Common myeloid progenitor, CD34-positive (primary cell): ENCODE results near the gene PRKCZ.

Experiments used
- CTCF ChIA-PET: fragments of 350-600 bp; sonication (Branson Sonifier 250); formaldehyde crosslinking; loops from one replicate; lab custom pipeline; 2021; ENCODE audit warnings: antibody characterized with exemption; lab: Charles Lee
- POLR2A ChIA-PET: fragments of 350-600 bp; sonication (Branson Sonifier 250); formaldehyde crosslinking; loops from one replicate; lab custom pipeline; 2021; ENCODE audit warnings: antibody characterized with exemption; lab: Charles Lee
- DNase-seq, 3 donors: peaks; one replicate each; pipeline versions ENCODE4 v3.0.0 to v3.0.0-alpha.2; 2013
- H3K27ac ChIP-seq, 2 experiments: 1 replicate in 1 of 2; 2 replicates in 1 of 2; pipeline ENCODE4 v1.7.0; 2013; ENCODE audit warnings: inconsistent platforms in 2 of 2, low read length in 2 of 2, mild to moderate bottlenecking in 2 of 2, low read depth in 1 of 2, moderate library complexity in 1 of 2; ENCODE audit not compliant: severe bottlenecking in 2 of 2, insufficient read depth in 1 of 2, poor library complexity in 1 of 2
- H3K27me3 ChIP-seq, 5 experiments: replicated peaks in 2 of 5; 1 replicate in 3 of 5; 2 replicates in 2 of 5; pipeline versions ENCODE4 v1.6.1 to v1.7.0; 2013; ENCODE audit warnings: low read length in 4 of 5, mild to moderate bottlenecking in 2 of 5, moderate library complexity in 2 of 5, inconsistent platforms in 1 of 5; ENCODE audit not compliant: insufficient read depth in 5 of 5, control insufficient read depth in 4 of 5
- H3K36me3 ChIP-seq, 4 experiments: 1 replicate in 2 of 4; 2 replicates in 2 of 4; pipeline versions ENCODE4 v1.6.1 to v1.7.0; 2013; ENCODE audit warnings: low read length in 3 of 4, control low read depth in 1 of 4, mild to moderate bottlenecking in 1 of 4; ENCODE audit not compliant: control insufficient read depth in 4 of 4, insufficient read depth in 4 of 4
- H3K4me1 ChIP-seq, 4 experiments: 1 replicate in 3 of 4; 2 replicates in 1 of 4; pipeline versions ENCODE4 v1.6.1 to v1.7.1; 2013; ENCODE audit warnings: low read length in 3 of 4, mild to moderate bottlenecking in 3 of 4, control low read depth in 1 of 4, inconsistent platforms in 1 of 4, moderate library complexity in 1 of 4; ENCODE audit not compliant: control insufficient read depth in 4 of 4, insufficient read depth in 4 of 4; ENCODE audit errors: control extremely low read depth in 1 of 4
- H3K4me3 ChIP-seq, 7 experiments: 1 replicate in 4 of 7; 2 replicates in 3 of 7; pipeline versions ENCODE4 v1.5.1 to v1.7.0; 2013; ENCODE audit warnings: mild to moderate bottlenecking in 7 of 7, low read length in 6 of 7, moderate library complexity in 6 of 7, inconsistent platforms in 2 of 7, low read depth in 2 of 7, control low read depth in 1 of 7; ENCODE audit not compliant: insufficient read depth in 4 of 7, control insufficient read depth in 1 of 7; ENCODE audit errors: extremely low read depth in 1 of 7
- H3K9me3 ChIP-seq, 5 experiments: 1 replicate in 4 of 5; 2 replicates in 1 of 5; pipeline versions ENCODE4 v1.6.1 to v1.7.1; 2013; ENCODE audit warnings: low read length in 4 of 5, mild to moderate bottlenecking in 2 of 5, inconsistent platforms in 1 of 5, low read depth in 1 of 5, moderate library complexity in 1 of 5; ENCODE audit not compliant: control insufficient read depth in 4 of 5, insufficient read depth in 2 of 5; ENCODE audit errors: control extremely low read depth in 1 of 5
- WGBS: methylation state at CpG from one replicate; pipeline ENCODE4 v1.1.5; 2013; ENCODE audit not compliant: insufficient coverage; 5-methylcytosine and 5-hydroxymethylcytosine counted together

PRKCZ gene

DNA sequence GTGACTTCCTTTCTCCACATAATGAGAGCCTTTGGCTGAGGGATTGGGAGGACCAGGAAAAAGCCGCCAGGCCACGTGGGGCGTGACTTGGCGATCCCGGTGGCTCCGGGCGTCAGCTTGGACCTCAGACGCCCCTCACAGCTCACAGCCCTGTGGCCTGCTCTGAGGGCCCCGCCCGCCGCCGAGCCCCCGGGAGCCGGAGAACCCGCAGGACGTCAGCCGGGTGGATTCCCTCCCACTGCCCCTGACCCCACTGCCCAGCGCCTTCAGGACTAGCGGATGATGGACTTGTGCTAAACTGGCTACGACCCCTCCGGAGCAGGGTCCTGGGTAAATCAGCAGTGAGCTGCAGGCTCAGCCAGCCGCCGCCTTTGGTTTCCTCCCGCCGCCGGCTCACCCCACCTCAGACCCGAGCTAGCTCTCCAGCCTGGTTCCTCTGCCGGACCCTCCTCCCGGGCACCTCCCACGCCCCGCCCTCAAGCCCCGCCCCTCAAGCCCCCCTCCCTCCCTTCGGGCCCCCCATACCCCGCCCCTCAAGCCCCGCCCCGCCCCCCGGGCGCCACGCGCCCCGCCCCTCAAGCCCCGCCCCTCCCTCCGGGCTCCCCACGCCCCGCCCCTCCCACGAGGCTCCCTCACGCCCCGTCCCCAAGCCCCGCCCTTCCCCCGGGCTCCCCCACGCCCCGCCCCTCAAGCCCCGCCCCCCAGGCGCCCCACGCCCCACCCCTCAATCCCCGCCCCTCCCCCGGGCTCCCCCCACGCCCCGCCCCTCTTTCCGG, 154.4 kb downstream of the PRKCZ start:
- WGBS: 2% methylated on average over 24 of the region's 60 CpGs
- CTCF ChIA-PET: interaction anchor here (1.0 to 4.2 kb wide), 5 partner anchors 10 to 107 kb away, joined by 3 to 21 read pairs (median 4); partner anchors contain the start of gene FAAP20
- Histone ChIP-seq H3K4me1 (peaks cover 0 to 31% (median 24%) of the 10 kb centered on the region in 4 experiments), H3K27me3 (no peaks in the 10 kb centered on the region), H3K9me3 (no peaks in the 10 kb centered on the region), H3K36me3 (no peaks in the 10 kb centered on the region), H3K27ac (no peak overlapping the region), H3K4me3 (peak overlapping the region; percentile 25 to 74 (median 64))
- DNase-seq: peak; percentile 75 to 86 (median 85)
- POLR2A ChIA-PET: interaction anchor here (0.7 to 2.4 kb wide), 5 partner anchors 23 to 51 kb away, joined by 4 to 9 read pairs (median 7); no protein-coding TSS in a partner anchor

DNA sequence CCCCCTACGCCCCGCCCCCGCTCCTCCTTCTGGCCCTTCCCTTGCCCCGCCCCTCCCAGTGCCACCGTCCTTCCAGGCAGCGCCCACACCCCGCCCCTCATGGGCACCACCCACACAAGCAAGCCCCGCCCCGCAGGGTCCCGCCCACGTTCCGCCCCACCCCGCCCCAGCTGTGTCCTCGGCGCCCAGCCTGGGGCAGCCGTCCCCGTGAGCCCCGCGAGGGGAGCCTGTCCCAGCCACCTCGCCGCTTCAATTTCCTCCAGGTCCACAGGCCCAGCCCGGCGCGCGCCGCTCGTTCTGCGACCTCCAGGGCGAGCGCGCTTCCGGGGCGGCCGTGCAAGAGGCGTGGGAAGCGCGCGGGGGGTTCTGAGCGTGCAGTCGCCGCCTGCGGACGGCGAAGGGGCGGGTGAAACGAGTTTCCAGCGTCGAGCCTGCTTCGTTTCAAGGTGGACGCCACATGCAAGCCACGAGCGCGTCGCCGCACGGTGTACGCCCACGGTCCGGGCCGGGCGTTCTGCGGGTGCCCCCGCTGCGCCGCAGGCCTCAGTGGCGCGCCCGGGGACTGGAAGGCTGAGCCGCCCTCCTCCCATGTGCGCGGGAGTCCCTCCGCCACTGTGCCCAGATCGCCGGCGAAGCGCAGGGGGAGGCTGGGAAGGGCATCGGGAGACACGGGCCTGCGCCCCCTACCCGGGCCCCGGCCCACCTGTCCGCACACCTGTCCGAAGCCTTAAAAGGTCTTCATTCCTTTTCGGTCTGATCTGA, 155.2 kb downstream of the PRKCZ start:
- Histone ChIP-seq H3K4me3 (peak overlapping the region; percentile 27 to 71 (median 48)), H3K36me3 (no peaks in the 10 kb centered on the region), H3K27me3 (no peaks in the 10 kb centered on the region), H3K4me1 (peaks cover 0 to 24% (median 20%) of the 10 kb centered on the region in 4 experiments), H3K27ac (no peak overlapping the region), H3K9me3 (no peaks in the 10 kb centered on the region)
- 10% methylated on average over 71 of the region's 84 CpGs for WGBS
- peak; percentile 89 to 93 (median 93) for DNase-seq
- ChIA-PET CTCF (interaction anchor here (1.6 to 4.2 kb wide), 2 partner anchors 19 to 28 kb away, joined by 3 to 21 read pairs; no protein-coding TSS in a partner anchor), POLR2A (interaction anchor here (0.7 to 2.4 kb wide), 5 partner anchors 22 to 51 kb away, joined by 4 to 9 read pairs (median 7); no protein-coding TSS in a partner anchor)

- H3K4me3 ChIP-seq: no peak overlapping the region
- ChIA-PET POLR2A (interaction anchor here (0.7 to 0.9 kb wide), 2 partner anchors 21 to 94 kb away, joined by 3 to 4 read pairs; partner anchors contain the start of gene SKI), CTCF (interaction anchor here (1.0 to 1.6 kb wide), 4 partner anchors 12 to 27 kb away, joined by 3 read pairs; no protein-coding TSS in a partner anchor)
- no peak for DNase-seq
- H3K36me3 ChIP-seq: no peaks in the 10 kb centered on the region
- H3K4me1 ChIP-seq: peaks cover 0 to 22% (median 20%) of the 10 kb centered on the region in 4 experiments
- 94% methylated on average over 7 of the region's 16 CpGs for WGBS
- H3K27me3 ChIP-seq: no peaks in the 10 kb centered on the region
- no peak overlapping the region for H3K27ac ChIP-seq
- no peaks in the 10 kb centered on the region for H3K9me3 ChIP-seq
Observed at GRCh38 chr1:2206813-2207487, 156.7 kb downstream of the PRKCZ start.

GRCh38 chr1:2208309-2209239, 158.4 kb downstream of the PRKCZ start:
- no peak for DNase-seq
- Histone ChIP-seq H3K36me3 (no peaks in the 10 kb centered on the region), H3K27me3 (no peaks in the 10 kb centered on the region), H3K4me3 (no peak overlapping the region), H3K27ac (no peak overlapping the region), H3K4me1 (peaks cover 0 to 37% (median 36%) of the 10 kb centered on the region in 4 experiments), H3K9me3 (no peaks in the 10 kb centered on the region)
- POLR2A ChIA-PET: no interaction called here
- WGBS: 90% methylated on average over 17 of the region's 24 CpGs
- CTCF ChIA-PET: interaction anchor here (0.8 to 1.5 kb wide), 3 partner anchors 9 to 318 kb away, joined by 3 to 5 read pairs (median 4); partner anchors contain the start of gene PANK4

DNA sequence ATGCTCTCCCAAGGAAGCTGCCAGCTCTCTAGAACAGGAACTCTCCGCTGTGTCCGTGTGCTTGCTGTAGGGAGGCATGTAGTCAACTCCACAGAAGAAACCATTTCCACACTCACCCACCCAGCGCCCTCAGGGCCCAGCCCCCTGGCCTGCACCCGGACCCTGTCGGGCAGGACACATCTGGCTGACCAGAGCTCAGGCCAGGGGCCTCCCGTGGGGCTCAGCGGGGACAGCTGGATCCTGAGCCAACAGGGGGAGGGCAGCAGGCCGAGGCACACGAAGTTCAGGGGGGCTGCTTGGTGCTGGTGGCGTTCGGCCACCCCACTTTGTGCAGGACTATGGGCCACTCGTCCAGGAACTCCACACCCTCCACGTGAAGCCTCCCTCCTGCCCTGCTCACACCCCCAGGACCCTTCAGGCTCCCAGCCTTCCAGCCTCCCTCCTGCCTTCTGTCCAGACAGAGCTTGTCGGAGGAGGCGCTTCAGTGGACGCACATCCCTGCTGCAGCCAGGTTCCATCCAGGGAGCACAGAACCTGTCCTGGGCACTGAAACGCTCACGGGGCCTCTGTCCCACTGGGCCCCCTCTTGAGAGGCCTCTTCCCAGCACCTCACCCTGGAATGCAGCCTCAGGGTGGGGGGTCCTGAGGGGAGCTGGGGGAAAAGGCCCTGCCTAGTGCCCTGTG, 159.3 kb downstream of the PRKCZ start:
- ChIA-PET POLR2A (interaction anchor here (1.1 kb wide), 1 partner anchor 15 kb away, joined by 4 read pairs; no protein-coding TSS in a partner anchor), CTCF (interaction anchor here (0.8 to 1.6 kb wide), 3 partner anchors 10 to 16 kb away, joined by 3 to 5 read pairs (median 4); no protein-coding TSS in a partner anchor)
- H3K9me3 ChIP-seq: no peaks in the 10 kb centered on the region
- no peaks in the 10 kb centered on the region for H3K36me3 ChIP-seq
- no peak overlapping the region for H3K4me3 ChIP-seq
- DNase-seq: no peak
- no peak overlapping the region for H3K27ac ChIP-seq
- 96% methylated on average over 14 of the region's 18 CpGs for WGBS
- no peaks in the 10 kb centered on the region for H3K27me3 ChIP-seq
- H3K4me1 ChIP-seq: peaks cover 0 to 38% (median 35%) of the 10 kb centered on the region in 4 experiments
